ENCODE results near the gene THBS3.

THBS3 gene

GRCh38 chr1:155186794-155187455 lies 20.8 kb downstream of the THBS3 start:
- FAIRE-seq, result no peak

GRCh38 chr1:155186067-155186793 lies 21.5 kb downstream of the THBS3 start:
- no peak for FAIRE-seq

GRCh38 chr1:155185783-155186066 lies 22.0 kb downstream of the THBS3 start:
- no peak for FAIRE-seq

- FAIRE-seq, result no peak
Observed at GRCh38 chr1:155184835-155185782, 22.6 kb downstream of the THBS3 start.

- no peak for FAIRE-seq
Observed at GRCh38 chr1:155184351-155184811, 23.3 kb downstream of the THBS3 start.

- no peak for FAIRE-seq
Observed at GRCh38 chr1:155183775-155184221, 23.9 kb downstream of the THBS3 start.

- no peak for FAIRE-seq
Observed at GRCh38 chr1:155182052-155182550, 25.6 kb downstream of the THBS3 start.

GRCh38 chr1:155181371-155182051 lies 26.2 kb downstream of the THBS3 start:
- FAIRE-seq, result no peak

GRCh38 chr1:155179112-155180031 lies 28.3 kb downstream of the THBS3 start:
- no peak for FAIRE-seq

GRCh38 chr1:155178441-155179111 lies 29.1 kb downstream of the THBS3 start:
- FAIRE-seq, result no peak

GRCh38 chr1:155177918-155178281 lies 29.8 kb downstream of the THBS3 start:
- FAIRE-seq, result no peak

GRCh38 chr1:155177192-155177917 lies 30.3 kb downstream of the THBS3 start:
- no peak for FAIRE-seq

- FAIRE-seq, result no peak
Observed at GRCh38 chr1:155176544-155177071, 31.1 kb downstream of the THBS3 start.

GRCh38 chr1:155175927-155176371 lies 31.7 kb downstream of the THBS3 start:
- no peak for FAIRE-seq

- no peak for FAIRE-seq
Observed at GRCh38 chr1:155175281-155175926, 32.3 kb downstream of the THBS3 start.

- FAIRE-seq, result no peak
Observed at GRCh38 chr1:155174324-155175280, 33.1 kb downstream of the THBS3 start.

- FAIRE-seq, result peak; percentile 73
Observed at GRCh38 chr1:155173478-155174323, 34.0 kb downstream of the THBS3 start, which contains the start of gene TRIM46. Gene TRIM46, plus strand, starts transcription at chr1:155173849. Its CDS starts 118 bp downstream, at chr1:155173967.

Measured in G401.6 (cell line).